Lower leg skin (tissue), 4 donors: Measurements from ENCODE around the gene TBX18. TPM values are rescaled to one million over a fixed set of nuclear protein-coding genes. Genes with fewer than 3 reads are reported as not detected.

Source experiments
- DNase-seq, 2 donors: peaks; one replicate each; pipeline ENCODE4 v3.0.0-alpha.2; 2019; ENCODE audit warnings: low spot score in 2 of 2
- H3K4me3 ChIP-seq: fragments of 200-600 bp; sonication (generic); 2 replicates; pipeline ENCODE4 v1.5.1; 2017; ENCODE audit warnings: mild to moderate bottlenecking, low read depth; ENCODE audit not compliant: poor library complexity, severe bottlenecking
- CTCF ChIP-seq, 3 donors: fragments of 450-650 bp; IDR thresholded peaks; one replicate each; pipeline ENCODE4 v1.5.1; 2016; ENCODE audit warnings: antibody characterized with exemption in 3 of 3, mild to moderate bottlenecking in 3 of 3, moderate library complexity in 2 of 3
- POLR2A ChIP-seq, 2 donors: fragments of 450-650 bp; IDR thresholded peaks; one replicate each; pipeline ENCODE4 v1.6.1; 2016 to 2017; ENCODE audit warnings: antibody characterized with exemption in 2 of 2, mild to moderate bottlenecking in 1 of 2, moderate library complexity in 1 of 2
- WGBS, 2 donors: methylation state at CpG; one replicate each; pipeline ENCODE4 v1.1.5; 2018; 5-methylcytosine and 5-hydroxymethylcytosine counted together
- intact Hi-C: fragments of 100-400 bp; cut with DNase I; formaldehyde crosslinking; loops from one replicate; pipeline ENCODE4 v1.15.0; 2023; ENCODE audit warnings: low total_unique reads
- total RNA-seq, 4 donors: library from RNA; depleted of rRNA; stranded (reverse); fragments of >200 nt; gene quantifications; one replicate each; pipeline ENCODE4 v1.1.0, GENCODE V29; 2016

The TBX18 gene
- total RNA-seq, 4 donors from 2014 or later = 1.1 to 8.6 (median 4.2) TPM

- WGBS, 2 donors = 88 to 98% methylated on average over 2 of the region's 2 CpGs
- TF ChIP-seq CTCF (IDR thresholded peaks at IDR 0.05) (no peak), POLR2A (IDR thresholded peaks at IDR 0.05) (no peak)
- intact Hi-C loops = no loop called here
- no peak overlapping the region for H3K4me3 ChIP-seq
- DNase-seq = no peak
Observed at GRCh38 chr6:84691978-84692623, 72.3 kb downstream of the TBX18 start.

GRCh38 chr6:84688141-84688873 lies 76.1 kb downstream of the TBX18 start:
- WGBS, 2 donors = 26 to 41% methylated on average over 7 of the region's 7 CpGs
- DNase-seq = no peak

GRCh38 chr6:84687431-84687830 lies 77.0 kb downstream of the TBX18 start:
- WGBS, 2 donors = 38 to 44% methylated on average over 7 of the region's 7 CpGs
- intact Hi-C loops = no loop called here
- DNase-seq = no peak
- no peak overlapping the region for H3K4me3 ChIP-seq
- TF ChIP-seq CTCF (IDR thresholded peaks at IDR 0.05) (no peak), POLR2A (IDR thresholded peaks at IDR 0.05) (no peak)

More at GRCh38 chr6:84688141-84688873, 76.1 kb downstream of the TBX18 start:
- TF ChIP-seq POLR2A (IDR thresholded peaks at IDR 0.05) = no peak
- H3K4me3 ChIP-seq = no peak overlapping the region
- intact Hi-C loops = no loop called here

- no peak for DNase-seq
- no peak overlapping the region for H3K4me3 ChIP-seq
- TF ChIP-seq POLR2A (IDR thresholded peaks at IDR 0.05) (no peak), CTCF (IDR thresholded peaks at IDR 0.05) (no peak)
- WGBS, 2 donors = 79 to 82% methylated on average over 3 of the region's 3 CpGs
- intact Hi-C loops = no loop called here
Observed at GRCh38 chr6:84685983-84686584, 78.3 kb downstream of the TBX18 start.

GRCh38 chr6:84681693-84682326 lies 82.6 kb downstream of the TBX18 start:
- no peak overlapping the region for H3K4me3 ChIP-seq
- TF ChIP-seq CTCF (IDR thresholded peaks at IDR 0.05) = no peak
- no peak for TF ChIP-seq POLR2A (IDR thresholded peaks at IDR 0.05)
- intact Hi-C loops = no loop called here
- no peak for DNase-seq
- 87 to 92% methylated on average over 17 of the region's 17 CpGs for WGBS, 2 donors

DNA sequence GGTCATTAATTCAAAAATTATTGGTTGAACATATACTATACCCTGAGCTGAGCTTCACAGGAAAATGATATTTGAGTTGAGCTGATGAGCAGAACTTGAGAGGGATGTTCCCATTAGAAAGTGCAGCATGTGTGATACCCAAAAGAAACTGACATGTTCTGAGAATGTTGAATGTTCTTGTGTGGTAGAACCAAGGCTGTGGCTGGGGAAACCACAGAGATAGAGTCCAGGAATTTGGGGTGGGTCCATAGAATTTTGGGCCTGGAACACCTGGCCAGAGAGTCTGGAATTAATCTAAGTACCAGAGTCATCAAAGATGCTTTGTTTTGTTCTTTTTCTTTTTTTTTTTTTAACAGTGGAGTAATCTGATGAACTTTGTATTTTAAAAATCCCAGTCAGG lies 88.7 kb downstream of the TBX18 start:
- TF ChIP-seq POLR2A (IDR thresholded peaks at IDR 0.05) = no peak
- TF ChIP-seq CTCF (IDR thresholded peaks at IDR 0.05) = no peak
- no peak overlapping the region for H3K4me3 ChIP-seq
- intact Hi-C loops = no loop called here
- DNase-seq = no peak
